DOHH2 (cell line): ENCODE data around the gene ILKAP.

ENCODE experiments used
- CTCF ChIP-seq: fragments of 200-600 bp; sonication (generic); IDR thresholded peaks from one replicate; pipeline ENCODE4 v1.5.1; 2014; ENCODE audit warnings: antibody characterized with exemption, mild to moderate bottlenecking, low read depth, low read length; ENCODE audit not compliant: poor library complexity, severe bottlenecking
- EZH2phosphoT487 ChIP-seq: fragments of 200-600 bp; sonication (generic); IDR thresholded peaks from 2 replicates; pipeline ENCODE4 v1.6.1; 2017; ENCODE audit warnings: borderline replicate concordance, mild to moderate bottlenecking, antibody characterized with exemption, low read length, moderate library complexity, mixed read lengths

DNA sequence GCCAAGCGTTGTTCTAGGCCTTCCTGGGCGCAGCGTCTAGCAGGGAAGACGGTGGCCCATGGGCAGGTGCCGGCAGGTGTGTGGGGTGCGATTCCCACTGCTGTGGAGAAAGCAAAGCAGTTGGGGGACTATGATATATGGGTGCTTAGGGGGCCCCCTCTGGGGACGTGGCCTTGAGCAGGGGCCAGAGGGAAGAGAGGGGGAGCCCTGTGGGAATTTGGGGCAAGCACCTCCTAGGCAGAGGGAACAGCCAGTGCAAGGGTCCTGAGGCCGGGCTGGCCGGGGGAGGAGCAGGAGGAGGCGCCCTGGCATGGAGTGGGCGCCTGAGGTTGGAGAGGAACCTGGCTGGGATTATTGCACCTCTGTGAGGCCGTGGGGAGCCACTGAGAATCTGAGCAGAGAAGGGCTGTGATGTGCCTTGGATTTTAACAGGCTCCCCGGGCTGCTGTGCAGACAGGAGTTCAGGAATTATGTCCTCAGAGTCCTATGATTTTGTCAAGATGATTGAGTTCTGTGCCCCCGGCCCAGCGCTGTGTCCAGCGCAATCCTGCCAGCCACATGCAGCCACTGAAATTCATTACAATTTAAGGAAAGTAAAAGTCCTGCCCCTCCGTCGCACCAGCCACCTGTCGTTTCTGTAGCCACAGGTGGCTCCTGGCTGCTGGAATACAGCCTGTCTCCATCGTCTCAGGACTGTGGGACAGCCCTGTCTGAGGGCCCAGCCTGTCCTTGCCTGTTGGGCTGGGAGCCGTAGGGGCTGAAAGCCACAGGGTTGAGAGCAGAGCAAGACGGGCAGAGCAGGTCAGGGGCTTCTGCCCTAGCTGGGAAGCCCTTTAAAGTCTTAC is 74.1 kb downstream of the ILKAP start:
- TF ChIP-seq CTCF (no peak), EZH2phosphoT487 (no peak)
